Right atrium auricular region (tissue), 2 donors: ENCODE results near the gene GFRA4. TPM values are rescaled to one million over a fixed set of nuclear protein-coding genes. Genes with fewer than 3 reads are reported as not detected.

Experiments
- DNase-seq: peaks from one replicate; pipeline ENCODE4 v3.0.0-alpha.2; 2019; ENCODE audit warnings: low spot score
- H3K27ac ChIP-seq, 2 donors: fragments of 200-600 bp; sonication (generic); 1 replicate in 1 of 2; 2 replicates in 1 of 2; pipeline ENCODE4 v1.5.1; 2016 to 2019
- H3K27me3 ChIP-seq, 2 donors: fragments of 200-600 bp; sonication (generic); one replicate each; pipeline versions ENCODE4 v1.5.1 to v1.6.0; 2017 to 2019
- H3K36me3 ChIP-seq: fragments of 200-600 bp; sonication (generic); one replicate; pipeline ENCODE4 v1.5.1; 2016
- H3K4me1 ChIP-seq, 2 donors: fragments of 200-600 bp; sonication (generic); one replicate each; pipeline versions ENCODE4 v1.5.1 to v1.6.0; 2017 to 2019
- H3K4me3 ChIP-seq, 2 donors: fragments of 200-600 bp; sonication (generic); 1 replicate in 1 of 2; 2 replicates in 1 of 2; pipeline ENCODE4 v1.5.1; 2017 to 2019; ENCODE audit warnings: mild to moderate bottlenecking in 1 of 2, moderate library complexity in 1 of 2
- H3K9me3 ChIP-seq, 2 donors: fragments of 200-600 bp; sonication (generic); one replicate each; pipeline ENCODE4 v1.5.1; 2019
- total RNA-seq, 2 donors: library from RNA; depleted of rRNA; stranded (reverse); fragments of >200 nt; gene quantifications; one replicate each; pipeline ENCODE4 v1.1.0, GENCODE V29; 2016
- TF ChIP-seq, protein P1 (sequence below), 2 donors: fragments of 200-600 bp; sonication (generic); IDR thresholded peaks; one replicate each; pipeline ENCODE4 v1.5.1; 2019; ENCODE audit warnings: antibody characterized with exemption in 2 of 2

The GFRA4 gene
- total RNA-seq, 2 donors from 2014 or later, result not detected

DNA sequence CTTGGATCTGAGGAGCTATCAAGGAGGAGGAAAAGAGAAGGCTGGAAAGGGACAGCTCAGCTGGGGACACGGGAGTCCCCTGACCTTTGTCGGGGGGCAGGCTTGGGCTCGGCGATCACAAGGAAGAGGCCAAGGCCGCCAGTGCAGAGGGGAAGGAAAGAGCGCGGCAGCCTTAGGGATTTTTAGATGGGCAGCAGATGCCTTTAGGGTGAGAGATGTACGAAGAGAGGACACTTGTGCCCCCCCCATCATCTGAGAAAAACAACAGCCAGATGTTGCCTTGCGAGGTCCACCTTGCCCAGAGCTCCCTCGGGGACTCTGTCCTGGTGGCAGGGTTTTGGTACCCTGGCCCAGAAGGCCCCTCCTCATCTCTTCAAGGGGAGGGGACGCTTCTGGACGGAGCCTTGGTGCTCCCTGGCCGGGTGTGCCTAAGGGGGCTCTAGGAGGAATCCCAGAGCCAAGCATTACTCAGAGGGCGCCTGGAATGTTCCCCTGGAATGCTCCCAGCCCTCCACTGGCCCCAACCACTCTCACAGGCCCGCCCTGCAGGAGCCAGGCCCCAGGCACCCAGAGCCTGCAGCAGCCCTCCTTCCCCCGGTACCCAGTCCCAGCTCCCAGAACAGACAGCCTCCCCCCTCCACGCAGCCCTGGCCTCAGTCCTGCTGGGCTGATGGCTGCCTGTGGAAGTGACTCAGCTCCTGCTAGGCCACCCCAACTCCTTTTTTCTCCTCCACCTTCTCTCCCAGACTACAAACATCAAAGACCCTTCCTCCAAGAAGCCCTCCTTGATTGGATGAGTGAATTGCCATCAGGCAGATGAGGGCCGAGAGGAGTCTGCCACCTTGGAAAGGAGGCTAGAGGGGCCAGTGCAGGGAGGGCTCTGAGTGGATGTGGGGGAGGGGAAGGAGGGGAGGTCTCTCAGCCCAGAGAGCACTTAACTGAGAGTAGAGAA is 16.8 kb upstream of the GFRA4 start:
- H3K9me3 ChIP-seq, result no peaks in the 10 kb centered on the region
- H3K27me3 ChIP-seq, result peaks cover 0 to 3% of the 10 kb centered on the region in 2 donors
- TF ChIP-seq, protein P1, sequence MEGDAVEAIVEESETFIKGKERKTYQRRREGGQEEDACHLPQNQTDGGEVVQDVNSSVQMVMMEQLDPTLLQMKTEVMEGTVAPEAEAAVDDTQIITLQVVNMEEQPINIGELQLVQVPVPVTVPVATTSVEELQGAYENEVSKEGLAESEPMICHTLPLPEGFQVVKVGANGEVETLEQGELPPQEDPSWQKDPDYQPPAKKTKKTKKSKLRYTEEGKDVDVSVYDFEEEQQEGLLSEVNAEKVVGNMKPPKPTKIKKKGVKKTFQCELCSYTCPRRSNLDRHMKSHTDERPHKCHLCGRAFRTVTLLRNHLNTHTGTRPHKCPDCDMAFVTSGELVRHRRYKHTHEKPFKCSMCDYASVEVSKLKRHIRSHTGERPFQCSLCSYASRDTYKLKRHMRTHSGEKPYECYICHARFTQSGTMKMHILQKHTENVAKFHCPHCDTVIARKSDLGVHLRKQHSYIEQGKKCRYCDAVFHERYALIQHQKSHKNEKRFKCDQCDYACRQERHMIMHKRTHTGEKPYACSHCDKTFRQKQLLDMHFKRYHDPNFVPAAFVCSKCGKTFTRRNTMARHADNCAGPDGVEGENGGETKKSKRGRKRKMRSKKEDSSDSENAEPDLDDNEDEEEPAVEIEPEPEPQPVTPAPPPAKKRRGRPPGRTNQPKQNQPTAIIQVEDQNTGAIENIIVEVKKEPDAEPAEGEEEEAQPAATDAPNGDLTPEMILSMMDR (IDR thresholded peaks at IDR 0.05), result no peak
- H3K36me3 ChIP-seq, result no peaks in the 10 kb centered on the region
- peaks cover 0 to 48% of the 10 kb centered on the region in 2 donors for H3K4me1 ChIP-seq
- DNase-seq, result peak; percentile 76
- peak overlapping the region; percentile 78 to 85 for H3K27ac ChIP-seq
- peak overlapping the region; percentile 48 to 61 for H3K4me3 ChIP-seq

DNA sequence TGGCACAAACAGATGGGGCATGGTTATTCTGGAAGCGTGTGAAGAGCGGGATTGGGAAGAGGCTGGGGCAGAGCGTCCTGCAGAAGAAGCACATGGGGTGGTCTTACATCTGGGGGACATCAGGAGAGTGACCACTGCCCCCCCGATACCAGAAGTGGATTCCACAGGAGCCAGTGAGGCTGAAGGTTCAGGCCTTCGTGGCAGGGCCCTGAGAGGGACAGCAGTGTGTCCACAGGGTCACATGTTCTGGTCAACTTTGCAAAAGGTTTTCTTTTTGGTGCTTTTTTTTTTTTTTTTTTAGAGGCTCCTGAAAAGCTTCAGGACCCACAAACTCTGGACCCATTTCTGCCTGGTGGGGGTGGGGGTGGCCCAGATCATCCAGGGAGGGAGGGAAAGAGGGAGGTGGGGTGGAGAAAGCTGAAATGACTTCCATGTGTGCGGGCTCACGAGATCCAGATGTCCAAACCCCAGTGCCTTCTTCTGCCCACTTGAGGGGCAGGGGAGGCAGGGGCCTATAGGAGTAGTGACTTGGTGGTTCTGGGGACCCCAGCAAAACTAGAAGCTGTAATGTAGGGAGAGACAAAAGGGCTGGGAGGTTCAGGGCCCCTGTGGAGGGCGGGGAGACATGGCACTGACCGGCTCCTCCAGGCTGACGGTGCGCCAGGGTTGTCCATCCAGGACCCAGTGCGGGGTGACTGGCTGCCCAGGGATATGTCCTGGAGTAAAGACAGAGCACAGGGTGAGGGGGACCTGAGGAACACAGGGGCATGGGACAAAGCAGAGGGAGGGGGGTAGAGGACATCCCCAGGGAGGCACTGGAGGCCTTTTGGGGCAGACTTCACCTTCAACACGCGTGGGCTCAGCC is 15.9 kb upstream of the GFRA4 start:
- Histone ChIP-seq H3K4me3 (no peak overlapping the region), H3K36me3 (no peaks in the 10 kb centered on the region), H3K27me3 (peaks cover 0 to 3% of the 10 kb centered on the region in 2 donors), H3K4me1 (peaks cover 0 to 48% of the 10 kb centered on the region in 2 donors), H3K27ac (peak overlapping the region; percentile 78 to 85), H3K9me3 (no peaks in the 10 kb centered on the region)
- TF ChIP-seq, protein P1 (IDR thresholded peaks at IDR 0.05), result no peak
- no peak for DNase-seq

DNA sequence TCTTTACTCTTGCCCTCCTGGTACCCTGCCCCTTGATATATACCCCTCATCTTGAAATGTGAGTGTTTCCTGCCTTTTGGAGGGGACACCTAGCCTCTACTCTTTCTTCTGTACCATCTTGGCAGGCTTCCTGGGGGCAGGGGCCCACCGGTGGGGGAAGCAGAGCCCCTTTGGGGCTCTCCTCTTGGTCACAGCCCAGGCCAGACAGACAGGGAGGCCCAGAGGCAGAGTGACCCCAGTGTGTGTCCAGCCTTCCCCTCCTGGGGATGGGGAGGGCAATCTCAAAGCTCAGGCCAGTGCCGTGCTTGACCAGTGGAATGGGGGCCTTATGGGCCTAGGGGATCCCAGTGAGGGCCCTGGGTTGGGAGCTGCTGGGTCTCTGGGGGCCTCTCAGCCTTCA is 15.0 kb upstream of the GFRA4 start:
- Histone ChIP-seq H3K9me3 (no peaks in the 10 kb centered on the region), H3K4me1 (peaks cover 0 to 48% of the 10 kb centered on the region in 2 donors), H3K27me3 (peaks cover 0 to 3% of the 10 kb centered on the region in 2 donors), H3K36me3 (no peaks in the 10 kb centered on the region), H3K27ac (peak overlapping the region; percentile 38 to 44), H3K4me3 (no peak overlapping the region)
- TF ChIP-seq, protein P1 (IDR thresholded peaks at IDR 0.05), result no peak
- DNase-seq, result no peak

DNA sequence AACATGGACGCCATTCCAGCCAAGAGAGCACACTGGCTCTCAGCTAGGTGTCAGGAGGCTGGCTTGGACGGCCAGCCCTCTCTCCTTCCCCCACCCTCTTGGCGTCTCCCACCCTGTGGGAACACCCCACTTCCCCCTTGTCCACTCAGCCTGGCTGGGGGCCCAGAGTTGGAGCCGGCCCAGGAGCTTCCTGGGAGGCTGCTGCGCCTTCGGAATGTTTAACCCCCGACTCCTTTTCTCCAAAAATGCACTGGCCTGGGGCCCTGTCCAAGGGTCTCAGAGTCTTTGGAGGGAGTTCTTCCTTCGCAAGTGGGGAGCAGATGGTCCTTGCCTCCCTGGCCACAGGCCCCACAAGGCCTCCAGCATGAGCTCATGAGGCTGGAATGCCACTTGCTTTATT is 14.5 kb upstream of the GFRA4 start:
- no peak for DNase-seq
- TF ChIP-seq, protein P1 (IDR thresholded peaks at IDR 0.05), result no peak
- Histone ChIP-seq H3K4me3 (no peak overlapping the region), H3K9me3 (no peaks in the 10 kb centered on the region), H3K27me3 (peaks cover 0 to 3% of the 10 kb centered on the region in 2 donors), H3K27ac (peak overlapping the region; percentile 38 to 44), H3K4me1 (peaks cover 0 to 49% of the 10 kb centered on the region in 2 donors), H3K36me3 (no peaks in the 10 kb centered on the region)

DNA sequence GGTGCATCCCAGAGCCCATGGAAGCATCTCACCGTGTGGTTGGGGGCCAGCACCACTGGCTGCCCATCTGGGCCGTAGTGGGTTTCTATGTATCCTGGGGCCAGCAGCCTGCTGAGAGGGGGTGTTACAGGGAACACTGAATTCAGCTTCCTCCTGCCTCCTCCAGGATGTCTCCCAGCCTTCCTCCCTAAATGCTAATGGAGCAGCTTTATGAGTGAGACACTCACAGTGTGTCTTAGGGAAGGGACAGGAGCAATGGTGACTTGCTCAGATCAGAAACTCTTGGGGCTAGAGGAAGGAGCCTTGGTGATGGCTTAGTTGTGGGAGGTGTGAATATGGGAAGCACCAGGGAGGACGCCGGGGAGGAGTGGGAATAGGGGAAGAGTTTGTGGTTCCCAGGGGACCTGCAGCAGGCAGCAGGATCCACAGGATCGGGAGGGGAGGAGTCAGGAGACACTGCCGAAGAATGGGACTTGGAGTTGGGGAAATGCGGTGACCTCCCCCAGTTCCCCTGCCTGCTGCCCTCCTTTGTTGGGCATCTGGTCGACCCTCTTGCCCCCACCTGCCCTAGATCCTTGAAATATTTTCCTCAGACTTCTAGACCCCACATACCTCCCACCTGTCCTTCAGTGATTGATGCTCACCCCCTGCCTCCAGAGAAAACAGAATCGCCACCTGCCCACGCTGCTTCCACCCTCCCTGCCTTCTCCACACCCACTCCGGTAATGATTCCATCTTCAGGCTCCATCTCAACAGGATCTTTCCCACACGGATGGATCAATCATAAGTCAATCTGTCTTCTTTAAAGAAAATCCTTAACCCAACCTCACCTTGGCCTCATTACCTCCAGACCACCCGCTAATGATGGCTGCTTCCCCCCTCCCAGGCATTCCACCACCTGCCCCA is 12.0 kb upstream of the GFRA4 start:
- DNase-seq, result no peak
- H3K4me1 ChIP-seq, result peaks cover 0 to 31% of the 10 kb centered on the region in 2 donors

More for the DNA sequence above, 12.0 kb upstream of the GFRA4 start:
- H3K9me3 ChIP-seq, result no peaks in the 10 kb centered on the region
- no peaks in the 10 kb centered on the region for H3K27me3 ChIP-seq
- no peak overlapping the region for H3K4me3 ChIP-seq
- H3K36me3 ChIP-seq, result no peaks in the 10 kb centered on the region
- no peak overlapping the region for H3K27ac ChIP-seq
- TF ChIP-seq, protein P1 (IDR thresholded peaks at IDR 0.05), result no peak
